ENCODE results near the gene PRPF40A.

Gene PRPF40A

GRCh38 chr2:152716805-152717227, 445 bp downstream of the PRPF40A start:
- DNase-seq, result peak; percentile 34

DNA sequence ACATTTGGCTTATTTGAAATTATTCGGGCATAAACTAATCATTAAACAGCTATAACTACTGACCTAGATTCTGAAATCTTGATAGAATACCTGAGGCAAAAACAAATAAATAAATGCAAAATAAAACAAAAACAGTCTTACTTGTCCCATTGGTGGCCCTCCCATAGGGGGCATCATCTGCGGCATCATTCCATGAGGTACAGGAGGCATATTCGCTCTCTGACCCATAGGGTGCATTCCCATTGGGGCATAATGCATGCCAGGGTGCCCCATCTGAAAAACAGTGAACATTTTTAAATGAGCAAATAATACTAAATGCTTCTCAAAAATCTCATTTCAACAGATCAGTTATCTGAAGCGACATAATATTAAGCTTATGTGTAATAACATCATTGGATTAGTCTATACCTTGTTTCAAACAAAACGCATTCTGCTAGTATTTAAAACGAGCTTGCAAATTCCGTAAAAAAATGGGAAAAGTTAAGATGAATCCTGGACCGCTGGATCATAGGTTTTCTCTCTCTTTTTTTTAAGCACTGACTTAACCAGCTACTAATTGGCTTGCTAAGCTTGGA, 1.3 kb downstream of the PRPF40A start:
- DNase-seq, result no peak

- no peak for DNase-seq
Observed at GRCh38 chr2:152715112-152715511, 2.1 kb downstream of the PRPF40A start.

DNA sequence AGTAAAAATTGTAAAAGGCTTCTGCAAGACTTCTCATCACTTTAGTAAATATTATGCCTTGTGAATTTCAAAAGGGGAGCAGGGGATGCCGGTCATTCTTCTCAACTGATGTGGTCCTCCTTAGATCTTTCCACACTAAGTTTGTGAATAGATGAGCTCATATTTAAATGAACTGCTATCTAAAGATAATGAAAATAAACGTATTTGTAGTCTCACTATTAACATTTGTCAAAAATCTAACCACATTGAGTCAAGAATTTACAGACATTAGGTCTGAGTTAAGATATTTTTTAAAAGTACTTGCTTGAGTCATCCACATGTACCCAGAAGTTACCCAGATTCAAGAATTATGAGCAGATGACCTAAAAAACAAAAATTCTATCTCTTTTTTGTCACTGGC, 6.5 kb downstream of the PRPF40A start:
- no peak for DNase-seq

- DNase-seq, result no peak
Observed at GRCh38 chr2:152708742-152709141, 8.5 kb downstream of the PRPF40A start.

GRCh38 chr2:152706477-152707021, 10.7 kb downstream of the PRPF40A start:
- no peak for DNase-seq

DNA sequence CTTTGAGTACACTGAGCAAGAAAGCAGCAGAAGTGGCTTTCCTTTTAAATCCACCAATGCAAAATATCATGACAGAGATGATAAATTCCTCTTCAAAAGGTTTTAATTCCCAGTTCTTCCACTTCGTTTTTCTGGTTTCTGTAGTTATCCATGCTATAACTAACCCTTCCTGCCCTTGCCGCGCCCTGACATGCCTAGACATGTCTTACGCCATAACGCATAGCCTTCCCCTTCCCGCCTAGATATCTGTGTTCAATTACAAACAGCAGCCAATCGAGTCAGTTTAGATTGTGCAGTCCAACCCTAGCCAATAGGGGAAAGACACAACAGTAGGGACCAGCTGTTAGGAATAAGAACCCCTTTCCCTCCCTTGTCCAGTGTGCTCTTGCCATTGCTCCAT, 16.1 kb downstream of the PRPF40A start:
- DNase-seq, result no peak

GRCh38 chr2:152696476-152696875, 20.8 kb downstream of the PRPF40A start:
- no peak for DNase-seq

- no peak for DNase-seq
Observed at GRCh38 chr2:152695763-152696162, 21.5 kb downstream of the PRPF40A start.

DNA sequence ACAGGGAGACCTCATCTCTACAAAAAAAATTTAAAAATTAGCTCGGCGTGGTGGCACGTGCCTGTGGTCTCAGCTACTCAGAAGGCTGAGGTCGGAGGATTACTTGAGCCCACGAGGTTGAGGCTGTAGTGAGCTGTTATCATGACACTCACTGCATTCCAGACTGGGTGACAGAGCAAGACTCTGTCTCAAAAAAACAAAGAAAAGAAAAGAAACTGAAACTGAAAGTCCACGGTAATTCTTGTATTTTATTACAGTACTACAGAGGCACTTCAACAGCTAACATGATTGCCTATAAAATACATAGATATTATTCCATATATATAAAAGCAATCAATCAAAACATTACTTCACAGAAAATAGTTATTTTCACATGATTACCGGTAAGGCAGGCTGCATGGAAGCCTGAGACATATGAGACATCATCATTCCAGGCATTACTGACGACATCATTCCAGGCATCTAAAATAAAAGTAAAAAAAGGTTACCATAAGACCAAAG, 23.1 kb downstream of the PRPF40A start:
- peak; percentile 32 for DNase-seq

GRCh38 chr2:152693033-152693432, 24.2 kb downstream of the PRPF40A start:
- DNase-seq, result no peak

DNA sequence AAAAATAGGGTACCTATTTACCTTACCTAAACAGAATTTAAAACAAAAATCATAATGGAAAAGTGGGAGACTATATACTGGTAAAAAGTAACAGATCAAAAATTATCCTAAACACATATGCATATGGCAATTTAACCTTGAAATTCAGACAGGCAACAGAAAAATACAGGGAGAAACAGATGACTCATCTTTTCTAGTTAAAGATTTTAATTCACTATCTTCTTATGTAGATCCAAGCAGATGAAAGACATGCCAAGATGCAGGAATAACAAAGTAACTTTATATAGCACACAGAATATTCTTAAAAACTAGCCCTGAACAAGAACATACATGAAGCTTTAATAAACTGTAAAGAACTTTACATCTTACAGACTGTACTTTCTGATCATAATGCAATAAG, 30.9 kb downstream of the PRPF40A start:
- DNase-seq, result no peak

- no peak for DNase-seq
Observed at GRCh38 chr2:152683400-152683799, 33.9 kb downstream of the PRPF40A start.

GRCh38 chr2:152682663-152683062, 34.6 kb downstream of the PRPF40A start:
- DNase-seq, result no peak

- DNase-seq, result no peak
Observed at GRCh38 chr2:152678808-152679207, 38.5 kb downstream of the PRPF40A start.

DNA sequence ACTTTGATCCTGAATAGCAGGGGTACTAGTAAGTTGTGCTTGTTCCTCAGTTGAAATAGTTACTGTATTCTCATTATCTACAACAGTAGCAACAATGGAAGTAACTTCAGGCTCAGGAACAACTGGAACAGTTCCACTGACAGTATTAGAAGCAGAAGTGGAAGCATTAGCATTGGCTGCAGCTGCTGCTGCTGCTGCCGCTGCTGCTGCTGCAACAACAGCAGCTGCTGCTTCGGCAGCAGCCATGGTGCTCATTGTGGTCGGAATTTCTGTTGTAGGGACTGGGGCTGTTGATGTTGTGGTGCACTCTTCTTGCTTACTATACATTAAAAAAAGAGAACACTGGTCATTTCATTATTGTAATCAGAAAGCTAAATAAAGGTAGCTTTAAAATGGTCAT, 40.8 kb downstream of the PRPF40A start:
- no peak for DNase-seq

GRCh38 chr2:152674334-152674733, 42.9 kb downstream of the PRPF40A start:
- DNase-seq, result no peak

DNA sequence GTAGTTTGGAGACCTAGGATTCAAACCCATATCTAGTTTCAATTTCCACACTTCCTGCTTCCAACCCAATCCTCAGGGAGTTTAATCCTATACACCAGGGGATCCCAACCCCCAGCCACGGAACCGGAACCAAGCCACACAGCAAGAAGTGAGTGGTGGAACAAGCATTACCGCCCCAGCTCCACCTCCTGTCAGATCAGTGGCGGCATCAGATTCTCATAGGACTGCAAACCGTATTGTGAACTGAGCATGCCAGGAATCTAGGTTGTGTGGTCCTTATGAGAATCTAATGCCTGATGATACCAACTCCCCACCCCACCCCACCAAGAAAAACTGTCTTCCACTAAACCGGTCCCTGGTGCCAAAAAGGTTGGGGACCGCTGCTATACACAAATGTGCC, 52.5 kb downstream of the PRPF40A start:
- no peak for DNase-seq

GRCh38 chr2:152661076-152661475, 56.2 kb downstream of the PRPF40A start:
- no peak for DNase-seq

DNA sequence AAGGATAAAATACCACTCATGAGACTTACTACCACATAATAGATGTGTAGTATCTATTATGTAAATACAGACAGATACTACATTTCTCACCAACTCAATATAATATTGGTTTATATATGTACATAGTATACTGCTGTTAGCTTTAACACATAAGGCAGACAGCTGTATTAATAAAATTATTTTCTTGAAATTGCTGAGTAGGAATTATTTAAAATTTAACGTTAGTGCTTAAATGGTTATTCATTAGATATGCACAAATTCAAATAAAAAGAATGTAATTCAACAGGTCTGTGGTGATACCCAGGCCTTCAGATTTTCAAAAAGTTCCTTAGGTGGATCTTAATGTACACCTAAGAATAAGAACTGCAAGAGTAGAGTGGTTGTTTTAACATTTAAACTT, 59.0 kb downstream of the PRPF40A start:
- no peak for DNase-seq

GRCh38 chr2:152657043-152657442, 60.2 kb downstream of the PRPF40A start:
- no peak for DNase-seq

- no peak for DNase-seq
Observed at GRCh38 chr2:152655880-152656279, 61.4 kb downstream of the PRPF40A start.

DNA sequence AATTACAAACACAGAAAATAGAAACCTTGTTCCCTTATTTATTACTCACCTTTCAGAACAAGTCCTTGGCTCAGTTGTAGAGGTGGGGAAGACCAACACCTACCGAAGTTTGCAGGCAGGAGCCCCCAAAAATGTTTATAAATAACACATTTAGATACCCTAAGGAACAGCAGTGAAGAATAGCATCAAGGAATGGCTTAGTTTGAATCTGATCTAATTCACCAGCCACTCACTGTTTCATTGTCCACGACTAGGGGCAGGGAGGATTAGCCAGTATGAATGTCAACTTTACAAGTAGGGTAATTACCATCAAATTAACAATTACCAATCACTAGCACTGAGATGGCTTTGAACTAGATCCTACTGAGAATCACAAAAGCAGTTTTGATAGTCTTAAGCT, 65.4 kb downstream of the PRPF40A start:
- no peak for DNase-seq

DNA sequence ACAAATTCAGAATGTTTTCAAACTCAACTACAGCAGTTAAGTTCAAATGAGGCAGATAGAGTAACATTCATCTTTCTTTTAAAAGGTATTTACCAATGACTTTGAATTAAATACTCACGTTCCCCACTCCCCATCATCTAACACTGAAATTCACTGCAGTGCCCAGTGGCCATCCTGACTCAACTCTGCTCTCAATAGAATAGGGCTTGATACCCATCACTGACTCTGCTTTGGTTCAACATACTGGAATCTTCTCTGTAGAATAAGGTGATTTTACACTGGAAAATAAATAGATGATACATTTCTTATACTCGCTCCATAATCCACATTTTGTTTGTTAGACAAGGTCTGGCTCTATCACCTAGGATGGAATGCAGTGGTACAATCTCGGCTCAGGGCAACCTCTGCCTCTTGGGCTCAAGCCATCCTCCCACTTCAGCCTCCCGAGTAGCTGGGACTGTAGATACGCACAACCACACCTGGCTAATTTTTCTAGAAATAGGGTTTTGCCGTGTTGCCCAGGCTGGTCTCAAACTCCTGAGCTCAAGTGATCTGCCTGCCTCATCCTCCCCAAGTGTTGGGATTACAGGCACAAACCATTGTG, 66.4 kb downstream of the PRPF40A start:
- DNase-seq, result no peak

GRCh38 chr2:152649997-152650396, 67.3 kb downstream of the PRPF40A start:
- no peak for DNase-seq
